ENCODE data around the gene SMYD3.

- TF ChIP-seq CTCF (IDR thresholded peaks at IDR 0.05; ENCODE audit: poor library complexity, severe bottlenecking) = no peak
- TF ChIP-seq EP300 (conservative IDR thresholded peaks at IDR 0.05; ENCODE audit: poor library complexity, severe bottlenecking) = no peak
- TF ChIP-seq TAF1 (IDR thresholded peaks at IDR 0.05; ENCODE audit: low read depth) = no peak
- TF ChIP-seq MXI1 (conservative IDR thresholded peaks at IDR 0.05; ENCODE audit: poor library complexity, severe bottlenecking) = no peak
- TF ChIP-seq POLR2AphosphoS5 (IDR thresholded peaks at IDR 0.05) = no peak
- TF ChIP-seq RAD21 (conservative IDR thresholded peaks at IDR 0.05) = no peak
- no peak for TF ChIP-seq REST (IDR thresholded peaks at IDR 0.05; ENCODE audit: borderline replicate concordance)
These were observed 614.1 kb downstream of the SMYD3 start for GRCh38 chr1:245893025-245893424.

Measured in neural cell (in vitro differentiated cells).